Bone marrow (tissue), 2 donors: ENCODE results near the gene NFATC2.
"Not testable (repeated sequence)": the region's sequence is repeated elsewhere in the genome, so short reads cannot be mapped to it uniquely, and the experiment has no call there.

Source experiments
- DNase-seq, 2 donors: peaks; one replicate each; lab custom pipeline; 2025; lab: John Stamatoyannopoulos, UW

Gene NFATC2

DNA sequence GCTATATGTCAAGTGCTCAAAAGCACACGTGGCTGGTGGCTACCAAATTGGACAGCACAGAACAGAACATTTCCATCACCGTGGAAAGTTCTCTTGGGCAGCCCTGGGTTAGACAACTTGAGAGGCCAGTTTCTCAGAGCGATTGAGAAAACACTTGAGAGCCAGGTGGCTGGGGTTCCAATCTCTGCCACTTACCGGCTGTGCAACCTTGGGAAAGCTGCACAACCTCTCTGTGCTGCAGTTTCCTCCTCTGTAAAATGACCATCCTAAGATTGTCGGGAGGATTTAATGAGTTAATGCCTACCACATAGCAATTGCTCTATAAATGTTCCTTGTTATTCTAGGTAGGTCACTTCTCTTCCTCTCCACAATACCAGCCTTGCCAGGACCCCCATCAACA is 25.1 kb upstream of the NFATC2 start:
- DNase-seq, result no peak

DNA sequence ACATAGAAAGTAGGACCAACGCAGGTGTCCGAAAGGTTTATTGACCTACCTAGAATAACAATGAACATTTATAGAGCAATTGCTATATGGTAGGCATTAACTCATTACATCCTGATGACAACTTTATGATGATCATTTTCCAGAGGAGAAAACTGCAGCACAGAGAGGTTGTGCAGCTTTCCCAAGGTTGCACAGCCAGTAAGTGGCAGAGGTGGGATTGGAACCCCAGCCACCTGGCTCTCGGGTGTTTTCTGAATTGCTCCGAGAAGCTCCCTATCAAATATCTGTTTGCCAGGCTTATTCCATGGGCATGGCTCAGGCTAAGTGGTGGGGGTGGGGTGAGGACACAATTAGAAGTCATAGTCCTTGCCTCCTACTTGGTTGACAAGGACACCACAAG is 24.1 kb upstream of the NFATC2 start:
- DNase-seq, result no peak

DNA sequence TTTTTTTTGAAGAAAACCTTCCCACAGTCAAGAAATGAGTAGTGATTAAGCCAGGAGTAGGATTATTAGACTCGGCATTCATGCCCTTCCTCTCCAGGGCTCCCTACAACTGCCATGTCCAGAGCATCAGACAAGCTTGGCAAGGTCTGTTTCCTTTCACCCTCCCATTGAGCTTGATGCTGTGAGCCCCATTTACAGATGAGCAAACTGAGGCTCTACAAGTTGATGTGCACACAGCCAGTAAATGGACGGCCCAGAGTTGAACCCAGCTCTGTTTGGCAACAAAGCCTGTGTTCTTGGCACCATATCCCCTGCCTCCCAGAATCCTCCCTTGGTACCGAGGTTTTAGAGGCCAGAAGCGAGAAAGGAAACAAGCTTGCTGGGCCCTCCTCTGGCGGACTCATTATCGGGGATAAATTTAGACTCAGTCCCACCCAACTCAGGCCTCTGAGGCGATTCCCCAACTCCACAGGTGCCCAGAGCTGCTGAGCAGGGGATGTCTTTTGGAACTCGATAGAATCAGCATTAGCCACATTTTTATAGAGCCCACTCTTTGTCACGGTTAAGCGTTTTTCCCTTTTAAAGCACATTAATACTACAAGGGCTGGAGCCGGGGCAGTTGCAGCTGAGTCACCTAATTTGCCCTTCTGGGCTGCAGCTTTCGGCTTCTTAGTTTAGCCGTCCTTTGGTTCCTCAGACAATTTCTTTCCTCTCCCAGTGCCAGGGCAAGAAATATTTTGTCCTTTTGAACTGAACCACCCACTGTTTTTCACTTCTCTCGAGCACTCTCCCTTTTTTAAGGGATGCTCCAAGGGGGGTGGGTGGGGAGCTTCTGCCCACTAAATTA is 23.0 kb upstream of the NFATC2 start:
- no peak for DNase-seq

DNA sequence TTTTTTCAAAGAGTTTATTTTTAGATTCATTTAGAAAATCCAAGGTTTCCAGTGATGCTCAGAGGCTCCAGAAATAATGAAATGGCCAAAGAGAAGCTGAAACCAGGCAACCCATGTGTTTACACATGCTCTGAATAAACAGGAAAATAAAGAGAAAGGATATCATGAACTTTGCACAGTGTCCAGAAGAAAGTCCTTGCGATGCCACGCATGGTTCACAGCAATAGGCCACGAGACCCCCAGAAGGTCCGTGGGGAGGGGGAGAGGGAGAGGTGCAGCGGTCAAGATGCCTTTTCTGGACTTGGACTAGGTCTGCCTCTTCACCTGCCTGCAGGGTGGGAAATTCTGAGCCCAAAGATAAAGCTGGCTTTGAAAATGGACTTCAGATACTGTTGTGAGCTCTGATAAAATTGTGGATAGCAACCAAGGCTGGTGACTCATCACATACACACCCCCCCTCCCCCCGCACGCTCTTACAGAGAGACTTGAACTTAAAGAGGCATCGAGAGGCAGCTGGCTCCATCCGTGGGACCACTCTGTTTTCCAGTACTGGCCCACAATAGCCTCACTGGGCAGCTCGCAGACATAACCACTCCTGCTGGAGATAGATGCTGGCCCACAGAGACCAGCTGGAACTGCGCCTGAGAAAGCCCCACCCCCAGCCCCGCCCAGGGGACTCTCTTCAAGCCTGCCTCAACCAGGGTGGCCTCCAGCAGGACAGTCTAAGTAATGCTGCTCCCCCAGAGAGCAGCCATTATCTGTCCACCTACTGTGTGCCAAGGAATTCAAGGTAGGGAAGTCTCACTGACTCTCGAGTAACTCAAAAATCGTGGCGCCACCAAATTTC is 21.2 kb upstream of the NFATC2 start:
- no peak for DNase-seq

DNA sequence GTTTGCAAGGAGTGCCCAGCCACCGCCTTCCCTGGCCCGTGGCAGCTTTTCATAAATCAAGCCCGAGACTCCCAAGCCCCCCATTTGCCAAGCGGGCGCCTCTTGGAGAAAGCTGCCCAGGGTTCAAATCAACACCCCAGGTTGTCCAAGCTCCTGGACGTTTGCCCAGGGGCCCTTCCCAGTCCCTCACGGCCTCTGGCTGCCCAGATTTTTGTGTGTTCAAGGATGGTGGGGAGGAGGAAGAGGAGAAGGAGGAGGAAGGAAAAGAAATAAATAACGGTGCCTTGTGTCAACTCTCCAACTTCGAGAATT is 20.6 kb upstream of the NFATC2 start:
- DNase-seq, result no peak

DNA sequence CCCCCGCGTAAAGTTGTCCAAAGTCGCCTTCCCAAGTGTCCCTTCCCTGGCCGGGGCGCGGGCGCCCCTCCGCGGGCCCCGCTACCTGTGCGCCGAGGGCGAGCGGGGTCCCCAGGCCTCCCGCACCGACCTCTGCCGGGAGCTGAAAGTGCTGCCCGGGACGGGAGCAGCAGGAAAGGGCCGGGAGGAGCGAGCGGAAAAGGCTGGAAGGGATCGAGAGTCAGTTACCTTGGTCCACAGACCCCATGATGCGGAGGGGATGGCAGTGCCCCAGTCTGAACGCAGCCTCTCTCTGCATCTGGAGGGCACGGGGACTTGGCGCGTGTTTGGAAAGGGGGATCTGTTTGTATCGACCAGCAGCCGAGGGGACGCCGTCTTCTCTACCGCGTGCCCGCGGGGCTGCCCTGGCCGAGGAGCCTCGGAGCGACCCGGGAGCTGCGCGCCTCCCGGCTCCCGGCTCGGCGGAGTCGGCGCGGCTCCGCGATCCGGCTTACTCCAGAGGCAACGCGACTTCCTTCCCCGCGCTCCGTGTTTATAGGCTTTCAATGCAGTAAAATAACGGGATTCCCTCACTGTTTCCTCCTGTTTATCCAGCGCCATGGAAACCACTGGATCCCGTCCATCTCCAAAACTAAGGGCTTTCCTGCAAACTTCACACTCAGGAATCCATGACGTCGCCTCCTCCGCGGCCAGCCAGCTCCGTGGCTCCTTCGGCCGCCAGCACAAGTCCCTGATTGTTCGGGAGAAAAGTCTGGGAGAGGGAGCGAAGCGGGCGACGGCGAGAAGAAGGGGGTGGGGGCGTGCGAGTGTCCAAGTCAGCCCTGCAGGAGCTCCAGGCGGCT is 20.0 kb upstream of the NFATC2 start:
- no peak for DNase-seq

DNA sequence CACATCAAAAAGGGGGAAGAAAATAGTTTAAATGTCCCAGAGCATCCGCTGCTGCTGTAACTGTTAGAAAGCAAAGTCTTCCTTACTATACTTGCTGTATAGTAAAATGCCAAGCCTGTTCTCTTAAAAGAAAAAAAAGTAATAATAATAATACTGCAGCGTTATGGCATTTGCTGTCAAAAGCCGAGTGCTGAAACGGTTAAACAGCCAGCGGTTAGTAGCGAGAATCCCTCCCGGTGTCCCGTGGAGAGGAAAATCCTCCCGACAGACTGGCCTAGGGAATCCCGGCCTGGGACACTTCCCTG is 19.5 kb upstream of the NFATC2 start:
- no peak for DNase-seq

DNA sequence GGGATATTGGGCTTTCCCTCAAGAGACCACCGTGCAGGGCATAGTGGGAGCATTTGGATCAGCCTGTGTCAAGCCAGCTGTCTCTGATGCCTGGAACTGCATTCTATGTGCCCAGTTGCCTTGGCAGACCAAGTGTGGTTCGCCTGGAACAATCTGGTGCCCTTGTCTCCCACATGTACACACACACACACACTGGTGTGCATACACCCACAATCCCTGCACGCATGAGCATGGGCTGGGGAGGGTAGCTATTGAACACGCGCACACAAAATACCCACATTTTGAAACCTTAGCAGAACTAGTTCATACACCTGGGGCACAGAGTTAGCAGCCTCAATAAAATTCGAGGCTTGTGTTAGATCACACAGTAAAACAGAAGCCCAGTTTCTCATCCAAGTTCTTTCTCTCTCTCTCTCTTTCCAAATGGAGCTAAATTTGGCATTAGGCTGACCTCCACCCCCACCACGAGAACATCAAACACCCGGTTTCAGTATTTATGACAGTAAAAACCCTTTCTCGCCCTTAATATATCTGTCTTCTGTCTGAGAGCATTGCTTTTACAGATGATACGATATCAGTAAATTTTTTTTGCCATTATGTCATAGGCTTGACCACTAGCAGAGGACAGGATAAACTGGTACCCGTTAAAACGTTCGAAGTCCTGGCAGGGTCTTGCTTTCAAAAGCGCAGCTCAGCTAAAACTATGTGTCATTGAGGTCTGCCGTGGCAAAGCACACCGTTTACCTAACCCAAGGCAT is 18.2 kb upstream of the NFATC2 start:
- no peak for DNase-seq

DNA sequence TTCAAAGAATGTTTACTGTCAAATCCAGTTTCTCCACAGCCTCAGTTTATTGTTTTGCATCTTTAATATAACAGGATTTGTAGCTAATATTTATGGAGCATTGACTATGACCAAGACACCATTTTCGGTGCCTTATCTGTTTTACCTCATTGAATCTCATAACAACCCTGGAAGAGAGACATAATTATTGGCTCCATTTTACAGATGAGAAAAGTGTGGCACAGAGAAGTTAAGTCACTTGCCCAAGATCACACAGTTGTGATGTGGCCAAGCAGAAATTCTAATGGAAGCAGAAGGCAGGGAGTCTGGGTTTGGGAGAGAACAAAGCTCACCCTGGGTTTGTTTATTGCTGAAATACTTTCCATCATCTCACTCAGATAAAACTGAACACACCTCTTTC is 17.5 kb upstream of the NFATC2 start:
- no peak for DNase-seq

DNA sequence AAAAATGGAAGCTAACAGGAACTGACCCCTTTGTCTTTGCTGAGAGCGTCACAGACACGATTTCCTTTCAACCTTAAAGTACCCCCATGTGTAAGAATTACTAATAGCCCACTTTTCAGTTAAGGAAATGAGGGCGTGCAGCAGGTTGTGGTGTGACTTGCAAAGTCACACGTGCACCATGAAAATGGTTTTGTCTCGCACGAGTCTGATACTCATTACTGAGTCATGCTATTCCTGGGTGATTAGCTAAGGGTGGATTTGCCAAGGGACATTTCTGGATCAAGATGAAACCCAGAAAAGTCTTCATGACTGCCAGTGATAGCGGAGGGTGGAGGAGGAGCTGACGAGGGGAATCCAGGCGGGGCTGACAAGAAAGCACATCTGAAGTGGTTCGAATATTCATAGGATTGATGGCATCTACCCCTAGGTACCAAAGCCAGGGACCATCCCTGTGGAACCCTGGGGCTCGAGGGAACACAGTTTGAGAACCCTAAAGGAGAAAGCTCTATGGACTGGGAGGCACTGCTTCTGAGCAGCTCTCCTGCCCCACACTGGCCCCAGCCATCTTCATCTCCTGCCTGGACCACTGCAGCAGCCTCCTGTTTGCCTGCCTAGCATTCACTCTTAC is 12.1 kb upstream of the NFATC2 start:
- no peak for DNase-seq

DNA sequence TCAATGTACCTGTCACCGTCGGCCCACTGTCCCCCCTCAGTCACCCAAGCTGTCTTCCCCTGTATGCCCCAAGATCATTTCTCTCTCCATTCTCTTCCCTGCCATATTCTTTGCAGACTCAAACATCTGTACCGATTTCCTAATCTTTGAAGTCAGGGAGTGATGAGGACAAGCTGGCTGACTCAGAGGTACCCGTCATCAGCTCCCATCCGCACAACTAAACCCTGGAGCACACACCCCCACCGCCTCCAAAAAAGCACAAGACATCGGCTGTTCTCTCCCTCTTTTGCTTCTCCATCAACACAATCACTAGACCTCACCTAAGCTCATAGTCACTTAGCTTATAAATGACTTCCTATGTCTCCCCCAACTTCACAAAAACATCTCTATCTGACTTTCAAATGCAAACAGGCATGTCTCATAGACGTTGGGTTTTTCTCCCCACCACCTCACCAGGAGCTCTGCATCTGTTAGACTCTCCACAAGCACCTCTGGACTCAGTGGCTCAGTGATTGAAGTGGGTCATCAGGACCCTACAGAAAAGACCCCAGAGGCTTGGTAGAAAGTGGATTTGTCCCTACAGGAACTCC is 11.5 kb upstream of the NFATC2 start:
- DNase-seq, result no peak

DNA sequence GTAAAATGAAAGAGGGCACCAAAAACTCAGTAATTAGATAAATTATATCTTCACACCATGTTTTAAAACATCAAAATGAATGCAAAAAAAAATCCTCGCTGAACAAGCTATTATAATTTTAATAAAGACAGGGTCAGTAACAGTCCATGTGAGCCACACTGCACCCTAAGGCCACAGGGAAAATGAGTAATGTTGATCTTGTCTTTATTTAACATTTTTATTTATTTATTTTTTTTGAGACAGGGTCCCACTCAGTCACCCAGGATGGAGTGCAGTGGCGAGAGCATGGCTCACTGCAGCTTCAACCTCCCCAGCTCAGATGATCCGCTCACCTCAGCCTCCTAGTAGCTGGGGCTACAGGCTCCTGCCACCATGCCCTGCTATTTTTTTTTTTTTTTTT is 8.7 kb upstream of the NFATC2 start:
- no peak for DNase-seq

DNA sequence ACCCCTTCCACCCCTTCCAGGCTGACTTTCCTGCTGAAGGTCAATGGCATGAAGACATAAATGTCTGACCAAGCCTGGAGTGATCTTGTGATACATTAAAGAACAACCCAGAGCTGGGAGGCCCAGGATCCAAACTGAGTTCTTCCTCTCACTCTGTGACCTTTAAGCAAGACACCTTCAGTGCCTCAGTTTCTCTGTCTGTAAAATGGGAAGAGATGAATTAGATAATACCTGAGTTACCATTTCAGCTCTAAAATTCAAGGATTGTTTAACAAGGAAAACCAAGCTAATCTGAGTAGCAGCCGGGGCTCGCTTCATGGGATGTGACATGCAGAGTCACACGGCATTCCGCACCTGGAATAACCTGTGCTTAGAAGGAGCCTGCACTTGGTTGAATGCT is 7.0 kb upstream of the NFATC2 start:
- no peak for DNase-seq

DNA sequence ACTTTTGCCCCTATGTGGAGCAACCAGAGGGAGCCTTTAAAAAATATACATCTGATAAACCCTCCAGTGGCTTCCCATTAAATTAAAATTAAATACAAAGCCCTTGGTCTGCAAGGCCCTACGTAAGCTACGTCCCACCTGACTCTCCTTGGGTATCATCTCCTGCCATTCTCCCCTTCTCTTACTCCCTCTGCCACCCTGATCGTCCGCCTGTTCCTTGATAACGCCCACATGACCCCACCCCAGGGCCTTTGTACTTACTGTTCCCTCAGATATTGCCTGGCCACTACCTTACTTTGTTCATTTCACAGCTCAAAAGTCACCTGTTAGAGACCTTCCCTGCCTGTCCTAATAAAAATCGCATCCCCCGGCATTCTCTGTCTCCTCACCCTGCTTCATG is 5.4 kb upstream of the NFATC2 start:
- DNase-seq, result no peak

DNA sequence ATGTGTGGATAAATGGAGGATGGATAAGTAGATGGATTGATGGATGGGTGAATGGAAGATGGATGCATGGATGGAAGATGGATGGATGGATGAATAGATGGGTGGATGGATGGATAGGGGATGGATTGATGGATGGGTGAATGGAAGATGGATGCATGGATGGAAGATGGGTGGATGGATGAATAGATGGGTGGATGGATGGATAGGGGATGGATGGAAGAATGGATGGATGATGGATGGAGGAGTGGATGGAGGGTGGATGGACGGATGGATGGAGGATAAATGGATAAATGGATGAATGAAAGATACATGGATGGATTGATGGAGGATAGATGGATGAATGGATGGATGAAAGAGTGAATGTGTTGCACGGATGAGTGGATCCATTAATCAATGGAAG is 3.0 kb upstream of the NFATC2 start:
- no peak for DNase-seq

DNA sequence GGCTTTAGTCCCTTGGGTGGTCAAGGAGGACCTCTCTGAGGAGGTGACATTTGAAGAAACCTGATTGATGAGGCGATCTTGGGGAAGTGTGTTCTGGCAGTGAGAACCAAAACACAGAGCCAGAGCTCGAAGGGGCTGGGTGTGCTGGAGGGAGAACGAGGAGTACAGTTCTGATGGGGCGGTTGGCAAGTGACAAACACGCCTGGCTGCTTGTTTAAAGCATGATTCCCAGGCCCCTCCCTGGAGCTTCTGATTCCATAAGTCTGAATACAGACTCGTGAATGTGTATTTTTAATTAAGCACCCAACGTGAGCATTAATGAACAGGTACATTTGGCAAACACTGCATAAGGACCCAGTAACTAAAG is 886 bp upstream of the NFATC2 start:
- no peak for DNase-seq

DNA sequence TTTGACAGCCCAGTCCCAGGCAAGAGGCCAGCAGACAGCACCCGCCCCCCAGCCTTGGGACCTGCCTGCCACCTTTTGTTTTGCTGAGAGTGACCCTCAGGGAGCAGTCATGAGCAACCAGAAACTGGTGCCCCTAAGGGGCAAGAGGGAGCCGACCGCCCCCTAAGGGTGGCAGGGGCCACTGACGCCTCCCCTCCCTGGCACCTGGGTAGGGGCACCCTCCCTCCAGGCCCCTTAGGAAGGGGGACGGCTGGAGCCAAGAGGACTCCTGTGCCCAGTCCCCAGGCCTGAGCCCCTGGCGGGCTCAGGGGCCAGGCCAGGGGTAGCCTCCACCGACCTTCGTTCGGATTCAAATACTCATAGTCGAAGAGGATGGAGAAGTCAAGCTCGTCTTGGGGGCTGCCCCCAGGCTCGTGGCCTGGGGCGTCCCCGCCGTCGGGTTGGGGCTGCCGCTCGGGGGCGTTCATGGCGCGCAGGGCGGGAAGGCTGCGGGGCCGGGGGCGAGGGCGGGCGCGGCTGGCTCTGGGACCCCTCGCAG is 417 bp downstream of the NFATC2 start:
- DNase-seq, result no peak

DNA sequence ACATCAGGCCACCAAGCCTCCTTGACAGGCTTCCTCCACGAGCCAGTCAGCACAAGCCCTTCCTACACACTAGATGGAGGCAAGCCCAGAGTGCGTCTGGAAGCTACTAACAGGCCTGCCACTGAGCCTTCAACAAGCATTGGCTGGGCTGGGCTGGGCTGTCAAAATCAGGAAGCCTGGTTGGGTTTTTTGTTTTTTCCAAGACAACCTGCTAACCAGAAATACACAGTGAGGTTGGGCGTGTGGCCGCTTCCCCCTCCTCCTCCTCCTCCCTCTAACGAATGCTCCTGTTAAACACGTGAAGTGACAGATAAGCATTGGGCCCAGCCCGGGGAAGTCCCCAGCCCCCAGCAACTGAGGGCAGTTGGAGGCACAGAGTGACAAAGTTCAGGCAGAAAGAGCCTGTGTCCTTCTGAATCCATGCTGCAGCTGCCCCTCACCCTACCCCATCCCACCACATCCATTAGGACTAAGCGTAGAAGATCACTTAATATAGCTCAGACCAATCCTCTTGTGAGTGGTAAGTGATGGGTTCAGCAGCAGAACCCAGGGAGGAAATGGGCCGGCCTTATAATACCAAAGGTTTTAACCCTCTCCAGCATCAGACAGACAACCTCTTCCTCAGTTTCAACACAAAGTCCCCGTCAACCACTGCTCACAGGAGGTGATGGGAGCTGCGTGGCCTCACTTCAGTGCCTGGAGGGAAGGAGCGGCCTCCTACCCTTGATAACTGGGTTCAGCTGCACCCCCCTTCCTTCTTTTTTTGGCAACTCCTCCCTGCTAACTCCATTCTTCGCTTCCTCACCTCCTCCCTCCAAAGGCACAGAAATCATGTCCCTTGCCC is 1.1 kb downstream of the NFATC2 start:
- DNase-seq, result peak in 1 of 2 donors; percentile 91

DNA sequence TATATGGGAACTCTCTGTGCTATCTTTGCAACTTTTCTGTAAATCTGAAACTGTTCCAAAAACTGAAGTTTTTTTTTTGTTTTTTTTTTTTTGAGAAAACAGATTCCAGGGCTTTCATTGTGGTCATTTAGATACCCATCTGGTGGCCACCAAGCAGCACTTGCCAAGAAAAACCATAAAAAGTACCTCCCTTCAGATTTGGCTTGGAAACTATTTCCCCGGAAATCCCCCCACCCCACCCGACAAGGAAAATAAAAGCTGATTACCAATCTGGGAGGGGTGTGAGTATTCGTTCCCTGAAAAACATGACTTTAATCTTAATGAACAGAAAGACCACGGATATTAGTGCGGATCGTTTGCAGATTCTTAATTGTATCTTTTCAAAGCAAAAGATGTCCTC is 1.9 kb downstream of the NFATC2 start:
- DNase-seq, result no peak

DNA sequence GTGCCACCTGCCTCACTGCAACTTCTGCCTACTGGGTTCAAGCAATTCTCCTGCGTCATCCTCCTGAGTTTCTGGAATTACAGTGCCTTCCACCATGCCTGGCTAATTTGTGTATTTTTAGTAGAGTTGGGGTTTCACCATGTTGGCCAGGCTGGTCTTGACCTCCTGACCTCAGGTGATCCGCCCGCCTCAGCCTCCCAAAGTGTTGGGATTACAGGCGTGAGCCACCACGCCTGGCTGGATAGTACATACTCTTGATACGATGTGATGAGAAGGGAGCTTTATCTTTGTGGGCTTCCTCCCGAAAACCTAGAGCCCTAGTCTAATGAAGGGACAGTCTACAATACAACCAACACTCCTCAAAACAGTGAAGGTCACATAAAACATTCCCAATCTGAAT is 2.4 kb downstream of the NFATC2 start:
- DNase-seq, result not testable (repeated sequence)
